GM12874 (cell line): ENCODE results near the gene LARP1B.

Experiments used
- TF ChIP-seq, protein P1 (sequence below): IDR thresholded peaks from 2 replicates; pipeline ENCODE4 v1.5.1; 2011; ENCODE audit warnings: low read depth, mild to moderate bottlenecking, control low read depth, low read length, moderate library complexity; ENCODE audit not compliant: insufficient read depth

Gene LARP1B

DNA sequence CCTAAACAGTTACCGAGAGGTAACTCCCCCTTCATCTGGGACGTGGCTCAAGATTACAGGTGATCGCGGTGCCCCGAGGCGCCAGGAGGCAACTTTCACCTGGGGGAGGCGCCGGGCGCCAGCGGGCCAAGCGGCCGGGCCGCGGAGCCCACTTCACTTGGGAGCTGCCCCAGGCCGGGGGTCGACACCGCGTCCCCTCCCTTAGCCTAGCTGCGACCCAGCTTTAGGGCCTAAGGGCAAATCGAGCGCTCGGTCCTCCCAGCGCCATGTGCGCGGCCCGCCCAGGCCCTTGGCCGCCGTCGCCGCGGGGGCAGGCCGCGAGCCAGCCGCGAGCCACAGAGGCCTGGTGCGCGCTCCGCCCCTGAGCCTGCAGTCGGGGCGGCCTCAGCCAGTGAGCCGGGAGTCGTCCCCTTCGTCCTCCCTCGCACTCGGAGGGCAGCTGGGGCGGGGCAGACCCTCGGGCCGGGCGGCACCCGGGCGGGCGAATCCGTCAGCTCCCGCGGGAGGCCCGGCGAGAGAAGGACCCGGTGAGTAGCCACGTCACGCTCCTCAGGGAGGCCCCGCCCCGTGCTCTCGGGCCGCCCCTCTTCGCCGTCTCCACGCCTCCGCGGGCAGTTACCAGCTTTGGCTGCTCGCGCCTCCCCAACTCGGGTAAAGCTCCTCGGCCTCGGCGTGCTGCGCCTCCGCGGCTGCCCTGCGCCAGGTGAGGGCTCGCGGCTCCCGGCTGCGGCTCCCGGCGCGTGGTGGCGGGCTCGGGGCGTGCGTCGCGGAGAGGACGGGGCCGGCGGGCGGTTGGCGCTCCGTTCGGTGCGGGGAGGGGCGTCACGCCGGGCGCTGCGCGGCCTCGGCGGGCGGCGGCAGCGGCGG is at the start of gene LARP1B:
LARP1B (plus strand) TSS at position 614 of the 867 bp plus-strand sequence. CDS start 13,640 bp downstream, outside the sequence.
- TF ChIP-seq, protein P1, sequence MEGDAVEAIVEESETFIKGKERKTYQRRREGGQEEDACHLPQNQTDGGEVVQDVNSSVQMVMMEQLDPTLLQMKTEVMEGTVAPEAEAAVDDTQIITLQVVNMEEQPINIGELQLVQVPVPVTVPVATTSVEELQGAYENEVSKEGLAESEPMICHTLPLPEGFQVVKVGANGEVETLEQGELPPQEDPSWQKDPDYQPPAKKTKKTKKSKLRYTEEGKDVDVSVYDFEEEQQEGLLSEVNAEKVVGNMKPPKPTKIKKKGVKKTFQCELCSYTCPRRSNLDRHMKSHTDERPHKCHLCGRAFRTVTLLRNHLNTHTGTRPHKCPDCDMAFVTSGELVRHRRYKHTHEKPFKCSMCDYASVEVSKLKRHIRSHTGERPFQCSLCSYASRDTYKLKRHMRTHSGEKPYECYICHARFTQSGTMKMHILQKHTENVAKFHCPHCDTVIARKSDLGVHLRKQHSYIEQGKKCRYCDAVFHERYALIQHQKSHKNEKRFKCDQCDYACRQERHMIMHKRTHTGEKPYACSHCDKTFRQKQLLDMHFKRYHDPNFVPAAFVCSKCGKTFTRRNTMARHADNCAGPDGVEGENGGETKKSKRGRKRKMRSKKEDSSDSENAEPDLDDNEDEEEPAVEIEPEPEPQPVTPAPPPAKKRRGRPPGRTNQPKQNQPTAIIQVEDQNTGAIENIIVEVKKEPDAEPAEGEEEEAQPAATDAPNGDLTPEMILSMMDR = no peak

DNA sequence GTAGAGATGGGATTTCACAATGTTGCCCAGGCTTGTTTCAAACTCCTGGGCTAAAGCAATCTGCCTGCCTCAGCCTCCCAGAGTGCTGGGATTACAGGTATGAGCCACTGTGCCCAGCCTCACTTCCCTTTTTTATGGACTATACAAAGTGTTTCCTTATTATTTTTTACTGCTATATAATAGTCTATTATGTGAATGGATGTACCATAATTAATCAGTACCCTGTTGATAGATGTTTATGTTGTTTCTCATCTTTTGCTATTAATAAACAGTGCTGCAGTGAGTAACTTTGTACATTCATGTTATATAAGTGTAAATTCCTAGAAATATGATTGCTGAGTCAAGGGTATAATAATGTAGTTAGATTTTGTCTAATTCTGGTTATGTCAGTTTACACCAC is 35.8 kb upstream of the LARP1B start:
- TF ChIP-seq, protein P1 = no peak

DNA sequence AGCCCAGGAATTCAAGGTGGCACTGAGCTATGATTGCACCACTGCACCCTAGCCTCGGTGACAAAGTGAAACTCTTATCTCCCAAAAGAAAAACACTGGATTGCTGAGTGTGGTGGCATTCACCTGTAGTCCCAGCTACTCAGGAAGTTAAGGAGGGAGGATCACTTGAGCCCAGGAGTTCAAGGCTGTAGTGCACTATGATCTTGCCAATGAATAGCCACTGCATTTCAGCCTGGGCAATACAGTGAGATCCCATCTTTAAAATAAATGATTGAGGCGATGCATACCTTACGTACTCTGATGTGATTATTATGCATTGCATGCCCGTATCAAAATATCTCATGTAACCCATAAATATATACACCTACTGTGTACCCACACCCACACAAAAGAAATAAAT is 31.2 kb upstream of the LARP1B start:
- TF ChIP-seq, protein P1 = no peak

DNA sequence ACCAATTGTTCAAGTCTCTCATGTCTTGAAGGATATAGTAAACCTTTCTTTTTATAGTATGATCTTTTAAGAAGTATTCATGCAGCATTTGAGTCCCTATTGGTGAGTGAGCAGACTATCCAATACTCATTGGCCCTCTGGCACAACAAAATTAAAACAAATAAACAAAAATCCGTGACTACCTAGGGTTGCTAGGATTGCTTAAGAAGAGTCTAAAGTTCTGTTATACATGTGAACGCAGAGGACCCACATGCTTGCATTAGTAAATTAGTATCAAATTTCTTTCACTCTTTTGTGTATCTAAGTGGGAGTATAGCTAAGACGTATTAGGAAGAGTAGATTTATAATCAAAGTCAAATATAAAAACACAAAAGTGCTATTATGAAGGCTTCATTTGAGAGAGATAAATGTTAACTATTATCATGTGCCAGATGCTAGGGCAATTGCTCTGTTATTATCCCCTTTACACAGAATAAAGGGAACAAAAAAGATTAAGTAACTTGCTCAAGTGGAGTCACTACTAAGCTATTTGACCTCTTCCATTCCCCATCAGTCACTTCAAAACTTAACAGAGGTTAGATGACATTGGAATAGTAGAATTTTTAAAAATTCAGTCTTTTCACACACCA is 29.2 kb upstream of the LARP1B start:
- TF ChIP-seq, protein P1 = no peak

DNA sequence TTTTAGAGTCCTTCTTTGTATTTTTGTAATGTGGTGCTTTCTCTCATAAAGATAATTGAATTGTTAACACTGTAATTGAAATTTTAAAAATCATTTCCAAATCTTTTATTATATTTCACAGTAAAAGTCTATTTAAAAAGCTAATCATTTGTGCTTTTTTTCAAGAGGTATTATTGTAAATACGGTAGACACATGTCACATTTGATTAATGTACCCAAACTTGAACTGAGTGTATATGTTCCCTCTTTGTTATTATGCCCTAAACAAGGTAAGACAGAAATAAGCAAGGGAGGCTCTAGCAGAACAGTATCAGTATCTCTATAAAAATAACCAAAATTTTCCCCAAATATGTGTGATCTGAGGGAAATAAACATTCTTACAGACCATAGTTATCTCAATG is 21.5 kb upstream of the LARP1B start:
- TF ChIP-seq, protein P1 = no peak

DNA sequence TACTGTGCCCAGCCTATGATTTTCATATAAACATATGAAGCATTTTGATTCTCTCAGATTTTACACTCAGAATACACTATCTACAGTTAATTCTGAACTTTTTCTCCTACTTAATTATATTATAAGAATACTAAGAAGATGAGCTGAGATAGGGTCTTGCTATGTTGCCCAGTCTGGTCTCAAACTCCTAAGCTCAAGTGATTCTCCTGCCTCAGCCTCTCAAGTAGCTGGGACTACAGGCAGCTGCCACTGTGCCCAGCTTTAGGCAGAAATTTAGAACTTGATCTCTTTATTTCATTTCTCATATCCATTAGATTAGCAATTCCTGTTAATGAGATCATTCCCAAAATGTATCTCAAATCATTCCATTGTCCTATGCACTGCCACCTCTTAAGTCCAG is 4.7 kb upstream of the LARP1B start:
- TF ChIP-seq, protein P1 = no peak

DNA sequence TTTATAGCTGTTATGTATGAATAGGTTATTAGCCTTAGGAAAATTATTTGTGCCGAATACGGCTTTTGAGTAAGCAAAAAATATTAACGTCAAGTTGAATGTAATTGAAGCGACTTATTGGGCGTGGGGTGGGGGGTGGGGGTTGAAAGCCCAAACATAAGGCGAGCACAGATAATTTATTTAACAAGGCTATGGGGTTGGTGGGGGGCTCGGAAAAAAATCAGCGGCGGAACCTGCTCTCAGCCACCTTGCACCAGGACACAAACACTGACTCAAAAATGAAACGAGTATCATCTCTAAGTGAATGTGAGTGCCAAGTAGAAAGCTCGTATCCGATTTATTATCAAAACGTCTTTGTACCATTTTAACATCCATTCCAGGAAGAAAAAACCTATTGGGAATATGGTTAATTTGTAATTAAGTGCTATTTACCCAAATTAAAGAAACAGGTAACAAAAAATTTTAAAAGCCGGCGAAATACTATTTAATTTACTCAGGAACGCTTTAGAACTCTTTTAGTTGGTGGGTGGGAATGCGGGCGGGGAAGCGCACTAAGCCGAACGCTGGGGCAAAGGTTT is 902 bp upstream of the LARP1B start:
- TF ChIP-seq, protein P1 = no peak
